Inflammatory macrophage treated with lipopolysaccharide for 4 hours (primary cell): Measurements from ENCODE around the gene TF.

Experiments
- DNase-seq: peaks from one replicate; pipeline ENCODE4 v3.0.0-alpha.2; 2020

TF gene

GRCh38 chr3:133838916-133839800 lies 93.0 kb downstream of the TF start:
- no peak for DNase-seq

DNA sequence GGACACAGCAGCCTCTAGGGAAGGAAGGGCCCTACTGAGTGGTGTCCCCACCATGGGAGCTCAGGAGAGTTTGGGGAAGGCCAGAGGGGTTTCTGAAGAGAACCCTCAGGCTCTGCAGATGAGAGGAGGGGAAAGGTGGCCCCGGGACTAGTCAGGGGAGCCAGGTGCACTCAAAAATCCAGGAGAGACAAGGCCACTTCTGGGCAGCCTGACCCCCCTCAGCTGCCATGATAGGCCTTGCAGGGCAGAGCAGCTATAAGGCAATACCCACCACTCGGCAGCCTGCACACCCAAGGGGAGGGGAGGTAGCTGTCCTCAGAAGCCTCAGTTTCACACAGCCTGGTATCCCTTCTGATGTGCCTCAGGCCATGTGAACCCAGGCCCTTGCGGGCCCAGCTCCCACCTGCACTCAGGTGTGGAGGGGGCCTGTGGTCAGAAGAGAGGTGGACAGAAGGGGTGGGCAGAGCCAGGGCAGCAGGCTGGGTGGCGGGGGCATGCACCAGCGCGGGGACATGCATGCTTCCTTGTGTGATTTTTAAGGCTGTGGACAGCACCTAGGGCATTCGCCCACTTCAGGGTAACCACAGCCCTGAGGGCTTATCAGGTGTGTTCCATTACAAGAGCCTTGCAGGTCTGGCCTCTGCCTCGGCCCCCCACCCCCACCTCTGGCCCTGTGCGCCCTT lies 94.0 kb downstream of the TF start:
- DNase-seq, result no peak

GRCh38 chr3:133840767-133841166 lies 94.6 kb downstream of the TF start:
- DNase-seq, result no peak

GRCh38 chr3:133841196-133841595 lies 95.0 kb downstream of the TF start:
- no peak for DNase-seq

GRCh38 chr3:133842158-133842557 lies 96.0 kb downstream of the TF start:
- DNase-seq, result no peak

DNA sequence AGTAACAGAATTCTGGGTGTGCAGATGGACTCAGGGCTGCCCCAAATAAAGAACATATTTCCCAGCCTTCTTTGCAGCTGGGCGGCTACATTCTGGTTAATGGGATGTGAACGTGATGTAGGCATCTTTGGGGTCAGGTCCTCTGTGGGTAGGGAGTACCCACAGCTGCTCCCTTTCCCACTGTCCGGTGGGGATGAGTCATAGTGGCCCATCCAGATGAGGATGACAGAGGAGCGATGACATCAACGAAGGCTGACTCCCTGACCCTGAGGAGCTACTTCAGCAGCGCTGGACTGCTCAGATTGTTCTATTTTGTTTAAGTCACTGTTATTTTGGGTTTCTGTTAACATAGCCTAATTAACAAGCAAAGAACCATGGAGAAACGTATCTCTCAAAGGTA lies 97.4 kb downstream of the TF start:
- DNase-seq, result no peak

DNA sequence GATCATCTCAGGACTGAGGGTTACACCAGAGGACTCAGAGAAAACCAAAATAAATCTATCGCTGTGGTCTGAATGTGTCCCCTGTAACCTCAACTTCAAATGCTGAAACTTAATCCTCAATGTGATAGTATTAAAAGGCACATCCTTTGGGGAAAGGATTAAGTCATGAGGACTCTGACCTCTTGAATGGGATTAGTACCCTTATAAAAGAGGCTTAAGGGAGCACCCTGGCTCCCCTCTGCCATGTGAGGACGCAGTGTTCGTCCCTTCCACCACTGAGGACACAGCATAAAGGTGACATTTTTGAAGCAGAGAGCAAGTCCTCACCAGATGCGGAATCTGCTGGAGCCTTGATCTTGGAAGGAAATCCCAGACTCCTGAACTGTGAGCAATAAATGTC lies 98.9 kb downstream of the TF start:
- DNase-seq, result no peak
